ENCODE measurements around the gene SASH3. TPM values are rescaled to one million over a fixed set of nuclear protein-coding genes. Genes with fewer than 3 reads are reported as not detected.

Gene SASH3
- total RNA-seq, 1 experiment from 2014 or later, result not detected

DNA sequence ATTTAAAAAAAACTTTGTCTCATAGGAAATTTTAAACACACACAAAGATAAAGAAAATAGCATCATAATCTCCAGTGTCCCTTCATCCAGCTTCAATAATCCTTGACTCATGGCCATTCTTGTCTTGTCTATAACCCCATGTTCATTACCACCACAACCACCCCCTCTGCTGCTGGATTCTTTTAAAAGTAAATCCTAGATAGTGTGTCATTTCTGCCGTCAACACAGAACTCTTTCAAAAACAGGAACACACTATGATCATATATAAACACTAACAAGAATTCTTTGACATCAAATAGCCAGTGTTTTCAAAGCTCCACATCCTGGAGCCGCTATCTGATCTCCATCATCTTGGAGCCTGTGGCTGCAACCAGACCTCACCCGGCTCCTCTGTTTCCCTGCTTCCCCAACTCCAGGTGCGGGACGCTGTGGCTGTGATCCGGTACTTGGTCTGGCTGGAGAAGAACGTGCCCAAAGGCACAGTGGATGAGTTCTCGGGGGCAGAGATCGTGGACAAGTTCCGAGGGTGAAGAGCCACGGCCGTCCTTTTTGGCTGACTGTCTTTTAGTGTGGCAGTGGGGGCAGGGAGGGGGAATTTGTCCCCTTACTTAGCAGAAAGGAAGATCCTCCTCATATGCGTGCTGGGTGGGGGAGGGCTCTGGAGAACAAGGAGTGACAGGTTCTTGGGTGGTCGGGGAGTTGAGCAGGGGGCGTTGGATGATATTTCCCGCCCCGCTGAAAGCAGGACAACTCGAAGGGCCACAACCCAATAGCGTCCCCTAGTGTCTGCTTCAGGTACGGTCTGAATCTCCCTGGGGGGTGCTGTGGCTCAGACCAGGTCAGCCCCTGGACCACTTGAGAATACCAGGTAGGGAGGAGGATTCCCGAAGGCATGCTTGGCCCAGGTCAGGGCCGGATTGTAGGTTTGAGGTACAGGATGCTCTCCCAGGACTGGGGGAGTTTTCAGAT, 25.4 kb upstream of the SASH3 start:
- in situ Hi-C loops (cut with HindIII; ENCODE audit: low pct_unique_long_range_greater_than_20kb, low sequenced_read_pairs), result no loop called here
- no peak for DNase-seq (ENCODE audit: low read depth)

DNA sequence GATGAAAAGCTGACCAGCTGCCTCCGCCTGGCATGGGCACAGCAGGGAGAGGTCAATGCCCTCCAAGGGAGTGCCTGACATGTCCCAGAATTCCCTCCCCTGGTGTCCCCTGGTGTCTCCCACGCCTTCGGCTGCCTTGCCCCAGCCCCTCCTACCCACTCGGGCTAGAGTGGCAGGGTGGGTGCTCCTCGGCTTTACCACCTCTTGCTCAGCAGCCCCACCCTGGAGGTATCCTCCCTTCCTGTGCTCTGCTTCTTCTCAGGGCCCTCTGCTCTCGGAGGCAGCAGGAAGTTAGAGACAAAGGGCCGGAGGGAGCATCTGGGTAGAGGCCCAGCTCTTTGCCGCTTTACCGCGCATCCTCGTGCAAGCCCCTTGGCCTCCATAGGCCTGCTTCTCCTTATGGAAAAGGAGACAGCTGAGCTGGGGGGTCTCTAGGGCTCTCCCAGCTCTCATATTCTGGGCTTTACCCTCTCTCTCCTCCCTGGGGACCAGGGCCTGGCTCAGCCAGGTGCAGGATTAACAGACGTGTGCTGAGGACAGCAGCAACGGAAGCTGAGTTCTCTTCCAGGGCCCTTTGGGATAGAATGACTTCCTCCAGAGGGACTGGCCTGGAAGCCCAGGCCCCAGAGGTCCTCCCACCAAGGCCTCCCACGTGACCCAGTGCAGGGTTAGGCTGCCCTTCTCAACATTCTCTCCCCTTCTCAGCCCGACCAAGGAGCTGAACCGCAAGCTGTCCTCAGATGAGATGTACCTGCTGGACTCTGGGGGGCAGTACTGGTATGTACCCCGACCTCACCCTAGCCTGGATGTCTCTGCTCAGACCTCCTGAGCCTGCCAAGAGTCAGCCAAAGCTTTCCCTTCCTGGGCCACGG, 23.7 kb upstream of the SASH3 start:
- DNase-seq (ENCODE audit: low read depth), result no peak
- in situ Hi-C loops (cut with HindIII; ENCODE audit: low pct_unique_long_range_greater_than_20kb, low sequenced_read_pairs), result no loop called here

DNA sequence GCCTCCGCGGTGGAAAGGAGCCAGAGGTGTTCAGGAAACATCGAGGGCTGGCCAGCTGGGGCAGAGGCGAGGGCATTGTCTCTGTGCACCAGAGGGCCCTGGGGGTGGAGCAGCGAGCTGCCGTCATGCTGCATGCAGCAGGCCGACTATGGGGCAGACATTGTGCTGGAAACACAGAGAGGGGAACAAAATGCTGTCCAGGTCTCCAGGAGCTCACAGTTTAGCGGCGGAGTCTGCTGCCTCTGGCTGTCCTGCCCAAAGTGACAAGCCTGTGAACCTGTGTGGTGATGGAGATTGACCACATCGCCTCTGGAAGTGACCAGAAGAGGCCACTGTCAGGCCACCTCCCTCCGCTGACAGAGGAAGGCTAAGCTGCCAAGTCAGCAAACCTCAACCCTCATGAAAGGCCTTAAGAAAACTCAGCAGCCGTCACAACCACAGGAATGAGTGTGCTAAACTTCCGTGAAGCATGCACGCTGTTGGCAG, 20.1 kb upstream of the SASH3 start:
- in situ Hi-C loops (cut with HindIII; ENCODE audit: low pct_unique_long_range_greater_than_20kb, low sequenced_read_pairs), result no loop called here
- DNase-seq (ENCODE audit: low read depth), result peak; percentile 2

DNA sequence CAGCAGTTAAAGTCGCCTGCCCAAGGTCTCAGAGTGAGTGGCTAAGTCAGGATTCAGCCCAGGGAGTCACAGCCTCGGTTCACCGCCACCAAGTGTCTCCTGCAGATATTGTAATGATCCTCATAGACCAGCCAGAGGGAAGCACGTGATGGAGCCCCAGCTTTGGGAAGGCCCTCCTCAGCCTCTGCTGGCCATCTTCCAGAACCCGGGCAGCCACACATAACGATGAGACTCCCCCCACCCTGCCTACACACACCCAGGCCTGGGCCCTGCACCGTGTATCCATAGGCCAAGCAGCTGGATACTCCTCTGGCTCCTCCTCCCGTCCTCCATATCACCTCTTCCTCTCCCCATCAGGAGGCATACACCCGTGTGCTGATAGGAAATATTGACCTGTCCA, 19.6 kb upstream of the SASH3 start:
- no peak for DNase-seq (ENCODE audit: low read depth)
- in situ Hi-C loops (cut with HindIII; ENCODE audit: low pct_unique_long_range_greater_than_20kb, low sequenced_read_pairs), result no loop called here

DNA sequence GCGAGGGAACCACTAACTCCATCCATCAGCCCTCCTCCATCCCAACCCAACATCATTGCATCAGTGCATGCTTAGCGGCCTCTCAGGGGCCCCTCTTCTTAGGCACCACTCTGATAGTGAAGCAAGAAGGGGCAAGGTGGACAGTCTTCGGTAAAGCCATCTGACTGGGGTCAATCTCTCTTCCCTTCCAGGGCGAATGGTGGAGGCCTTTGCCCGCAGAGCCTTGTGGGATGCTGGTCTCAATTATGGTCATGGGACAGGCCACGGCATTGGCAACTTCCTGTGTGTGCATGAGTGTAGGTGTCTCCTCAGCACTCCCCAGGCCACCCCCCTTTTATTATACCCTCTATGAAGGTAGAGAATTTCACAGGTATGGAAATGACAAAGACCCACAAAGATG, 18.8 kb upstream of the SASH3 start:
- in situ Hi-C loops (cut with HindIII; ENCODE audit: low pct_unique_long_range_greater_than_20kb, low sequenced_read_pairs), result no loop called here
- DNase-seq (ENCODE audit: low read depth), result no peak

DNA sequence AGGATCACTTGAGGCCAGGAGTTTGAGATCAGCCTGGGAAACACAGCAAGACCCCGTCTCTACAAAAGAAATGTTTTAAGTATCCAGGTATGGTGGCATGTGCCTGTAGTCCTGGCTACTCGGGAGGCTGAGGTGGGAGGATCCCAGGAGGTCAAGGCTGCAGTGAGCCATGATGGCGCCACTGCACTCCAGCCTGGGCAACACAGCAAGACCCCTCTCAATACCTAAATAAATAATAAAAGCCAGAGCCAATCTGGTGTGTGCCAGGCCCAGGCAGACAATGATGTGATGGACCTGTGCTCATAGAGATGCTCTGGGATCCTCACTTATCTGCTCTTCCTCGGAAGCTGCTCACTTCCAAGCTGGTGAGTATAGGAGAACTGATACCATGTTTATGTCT, 18.2 kb upstream of the SASH3 start:
- in situ Hi-C loops (cut with HindIII; ENCODE audit: low pct_unique_long_range_greater_than_20kb, low sequenced_read_pairs), result no loop called here
- DNase-seq (ENCODE audit: low read depth), result no peak

DNA sequence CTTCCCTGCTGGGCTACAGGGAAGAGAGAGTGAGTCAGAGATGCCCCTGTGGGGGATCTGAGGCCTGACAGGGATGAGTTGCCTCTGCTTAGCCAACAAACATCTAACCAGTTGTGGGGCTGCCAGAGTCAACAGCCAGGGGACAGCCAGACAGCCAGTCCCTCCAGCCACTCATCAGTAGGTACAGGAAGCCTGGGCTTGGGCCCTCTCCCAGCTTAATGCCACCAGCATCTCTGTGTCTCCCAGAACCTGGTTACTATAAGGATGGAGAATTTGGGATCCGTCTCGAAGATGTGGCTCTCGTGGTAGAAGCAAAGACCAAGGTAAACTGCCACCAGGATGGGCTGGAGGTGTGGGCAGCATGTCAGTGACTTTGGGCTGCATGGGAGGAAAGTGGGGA, 17.3 kb upstream of the SASH3 start:
- in situ Hi-C loops (cut with HindIII; ENCODE audit: low pct_unique_long_range_greater_than_20kb, low sequenced_read_pairs), result no loop called here
- no peak for DNase-seq (ENCODE audit: low read depth)

DNA sequence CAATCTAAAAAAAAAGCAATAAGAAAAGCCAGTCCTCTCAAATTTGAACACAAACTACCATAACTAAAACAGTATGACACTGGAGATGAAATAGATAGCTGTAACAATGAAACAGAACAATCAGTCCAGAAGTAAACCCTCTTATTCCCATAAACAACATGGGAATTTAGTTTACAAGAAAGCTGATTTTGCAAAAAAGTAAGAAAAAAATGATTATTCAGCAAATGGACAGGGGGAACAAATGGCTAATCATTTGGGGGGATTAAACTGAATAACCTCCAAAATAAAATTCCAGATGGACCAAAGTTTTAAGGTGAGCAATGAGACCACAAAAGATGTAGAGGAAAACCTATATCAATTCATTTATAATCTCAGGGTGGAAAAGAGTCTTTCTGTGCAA, 16.1 kb upstream of the SASH3 start:
- in situ Hi-C loops (cut with HindIII; ENCODE audit: low pct_unique_long_range_greater_than_20kb, low sequenced_read_pairs), result no loop called here

DNA sequence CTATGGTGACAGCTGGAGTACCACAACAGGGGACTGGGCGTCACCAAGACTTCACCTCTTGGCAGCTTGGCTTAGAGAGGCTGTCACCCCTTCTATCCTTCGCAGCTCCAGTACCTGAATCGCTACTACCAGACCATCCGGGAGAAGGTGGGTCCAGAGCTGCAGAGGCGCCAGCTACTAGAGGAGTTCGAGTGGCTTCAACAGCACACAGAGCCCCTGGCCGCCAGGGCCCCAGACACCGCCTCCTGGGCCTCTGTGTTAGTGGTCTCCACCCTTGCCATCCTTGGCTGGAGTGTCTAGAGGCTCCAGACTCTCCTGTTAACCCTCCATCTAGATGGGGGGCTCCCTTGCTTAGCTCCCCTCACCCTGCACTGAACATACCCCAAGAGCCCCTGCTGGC, 11.6 kb upstream of the SASH3 start:
- in situ Hi-C loops (cut with HindIII; ENCODE audit: low pct_unique_long_range_greater_than_20kb, low sequenced_read_pairs), result no loop called here
- DNase-seq (ENCODE audit: low read depth), result no peak

More for the DNA sequence above, 16.1 kb upstream of the SASH3 start:
- no peak for DNase-seq (ENCODE audit: low read depth)

DNA sequence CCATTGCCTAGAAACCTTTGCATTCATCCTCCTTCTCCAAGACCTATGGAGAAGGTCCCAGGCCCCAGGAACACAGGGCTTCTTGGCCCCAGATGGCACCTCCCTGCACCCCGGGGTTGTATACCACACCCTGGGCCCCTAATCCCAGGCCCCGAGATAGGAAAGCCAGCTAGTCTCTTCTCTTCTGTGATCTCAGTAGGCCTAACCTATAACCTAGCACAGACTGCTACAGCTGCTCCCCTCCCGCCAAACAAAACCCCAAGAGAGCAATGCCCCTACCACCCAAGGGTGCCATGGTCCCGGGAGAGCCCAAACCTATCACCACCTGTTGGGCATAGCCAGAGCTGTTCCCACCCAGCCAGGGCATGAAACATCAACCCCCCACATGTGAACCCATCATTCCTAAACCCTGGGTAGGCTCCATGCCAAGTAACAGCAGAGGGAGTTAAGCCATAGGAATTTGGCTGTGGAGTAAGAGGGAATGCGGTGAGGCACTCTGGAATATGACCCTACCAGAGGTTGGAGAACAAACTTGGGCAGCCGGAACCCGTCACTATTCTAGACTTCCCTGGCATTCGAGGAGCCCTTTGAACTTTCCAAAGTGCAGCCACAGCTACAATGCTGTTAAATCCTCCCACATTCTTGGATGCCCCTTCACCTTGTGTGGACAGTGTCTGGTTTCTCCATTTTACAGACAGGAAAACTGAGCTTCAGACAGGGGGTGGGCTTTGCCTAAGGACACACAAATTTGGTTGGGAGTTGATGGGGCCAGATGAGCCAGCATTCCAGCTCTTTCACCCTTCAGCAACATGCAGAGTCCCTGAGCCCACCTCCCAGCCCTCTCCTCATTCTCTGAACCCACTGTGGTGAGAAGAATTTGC, 10.9 kb upstream of the SASH3 start:
- no peak for DNase-seq (ENCODE audit: low read depth)
- in situ Hi-C loops (cut with HindIII; ENCODE audit: low pct_unique_long_range_greater_than_20kb, low sequenced_read_pairs), result no loop called here

DNA sequence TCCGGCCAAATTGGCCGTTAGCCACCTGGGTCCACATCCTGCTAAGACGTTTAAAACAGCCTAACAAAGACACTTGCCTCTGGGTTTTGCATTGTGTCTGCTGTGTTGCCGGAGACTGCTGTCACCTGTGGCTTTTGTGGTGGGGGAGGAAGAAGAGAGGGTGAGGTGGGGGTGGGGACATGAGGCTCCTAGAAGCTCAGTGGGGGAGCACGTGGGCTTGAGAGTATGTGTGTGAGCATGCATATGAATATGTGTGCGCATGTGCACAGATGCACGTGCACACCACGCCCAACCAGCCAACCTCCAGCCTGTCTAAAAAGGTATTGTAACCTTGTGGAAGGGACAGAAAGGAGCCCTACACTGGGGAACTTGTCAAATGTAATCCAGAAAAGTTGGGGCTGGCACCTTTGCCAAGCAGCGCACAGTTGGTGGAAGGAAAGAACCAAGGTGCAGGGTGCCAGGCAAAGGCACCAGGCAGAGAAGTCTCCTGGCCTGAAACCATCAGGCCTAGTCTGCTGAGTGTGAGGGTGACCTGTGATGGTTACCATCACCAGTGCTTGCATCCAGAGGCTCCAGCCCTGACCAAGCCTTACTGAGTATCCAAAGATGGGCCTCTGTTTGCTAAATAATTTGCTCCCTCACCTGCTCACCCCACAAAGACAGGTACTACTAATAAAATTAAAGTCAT, 10.1 kb upstream of the SASH3 start:
- DNase-seq (ENCODE audit: low read depth), result no peak
- in situ Hi-C loops (cut with HindIII; ENCODE audit: low pct_unique_long_range_greater_than_20kb, low sequenced_read_pairs), result no loop called here

DNA sequence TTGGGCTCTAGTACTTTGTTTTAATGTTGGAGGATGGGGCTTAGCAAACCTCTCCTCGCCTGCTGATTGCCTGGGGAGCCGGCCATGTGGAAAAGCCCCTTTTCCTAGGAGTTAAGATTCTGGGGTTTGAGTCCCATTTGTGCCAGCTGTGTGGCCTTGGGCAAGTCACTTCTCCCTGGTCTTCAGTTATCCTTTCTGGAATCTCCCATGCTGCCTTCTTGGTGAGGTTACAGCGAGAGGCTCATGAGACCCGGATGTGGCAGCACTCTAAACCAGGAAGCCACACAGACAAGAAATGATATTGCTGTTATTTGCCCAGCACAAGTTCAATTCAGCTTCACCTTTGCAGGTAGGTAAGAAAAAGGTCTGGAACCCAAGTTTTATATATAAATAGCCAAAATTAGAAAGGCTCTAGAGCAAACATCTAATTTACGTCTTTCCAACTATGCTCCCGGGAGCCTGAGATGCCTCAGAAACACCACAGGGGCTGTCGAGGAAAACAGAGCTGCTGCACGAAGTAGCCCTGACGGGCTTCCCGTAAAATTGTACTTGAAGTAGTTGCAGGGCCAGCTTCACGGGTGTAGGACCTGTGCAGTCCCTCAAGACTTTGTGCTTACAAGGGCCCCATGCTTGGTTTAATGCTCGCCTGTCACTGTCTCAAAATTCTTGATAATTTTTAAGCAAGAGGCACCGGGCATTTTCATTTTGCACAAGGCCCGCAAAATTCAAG, 8.3 kb upstream of the SASH3 start:
- in situ Hi-C loops (cut with HindIII; ENCODE audit: low pct_unique_long_range_greater_than_20kb, low sequenced_read_pairs), result no loop called here
- no peak for DNase-seq (ENCODE audit: low read depth)

DNA sequence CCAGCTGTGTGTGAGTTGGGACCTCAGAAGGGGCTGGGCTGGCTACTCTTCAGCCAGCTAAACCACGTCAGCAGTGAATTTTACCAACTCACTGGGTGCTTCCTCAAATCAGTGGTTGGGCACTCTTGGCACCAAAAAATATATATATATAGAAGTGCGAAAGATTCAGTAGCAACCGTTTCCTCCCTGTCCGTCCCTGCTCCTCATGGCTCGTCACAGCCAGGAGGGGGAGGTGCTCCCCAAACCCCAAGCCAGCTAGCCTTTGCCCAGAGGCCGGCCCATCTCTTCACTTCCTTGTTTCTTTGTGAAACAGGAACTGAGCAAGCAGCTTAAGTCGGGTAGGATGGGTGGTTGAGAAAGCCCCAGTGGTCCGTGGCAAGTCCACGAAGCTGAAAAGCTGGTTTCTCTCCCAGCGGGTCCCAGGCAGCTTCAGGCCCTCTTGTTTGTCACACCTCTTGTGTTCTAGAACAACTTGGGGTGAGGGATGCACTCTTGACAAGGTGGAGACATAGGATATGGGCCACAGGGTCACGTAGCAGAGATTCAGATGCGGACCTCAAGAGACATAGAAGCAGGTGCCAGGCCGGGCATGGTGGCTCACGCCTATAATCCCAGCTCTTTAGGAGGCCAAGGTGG, 6.8 kb upstream of the SASH3 start:
- no peak for DNase-seq (ENCODE audit: low read depth)
- in situ Hi-C loops (cut with HindIII; ENCODE audit: low pct_unique_long_range_greater_than_20kb, low sequenced_read_pairs), result no loop called here

DNA sequence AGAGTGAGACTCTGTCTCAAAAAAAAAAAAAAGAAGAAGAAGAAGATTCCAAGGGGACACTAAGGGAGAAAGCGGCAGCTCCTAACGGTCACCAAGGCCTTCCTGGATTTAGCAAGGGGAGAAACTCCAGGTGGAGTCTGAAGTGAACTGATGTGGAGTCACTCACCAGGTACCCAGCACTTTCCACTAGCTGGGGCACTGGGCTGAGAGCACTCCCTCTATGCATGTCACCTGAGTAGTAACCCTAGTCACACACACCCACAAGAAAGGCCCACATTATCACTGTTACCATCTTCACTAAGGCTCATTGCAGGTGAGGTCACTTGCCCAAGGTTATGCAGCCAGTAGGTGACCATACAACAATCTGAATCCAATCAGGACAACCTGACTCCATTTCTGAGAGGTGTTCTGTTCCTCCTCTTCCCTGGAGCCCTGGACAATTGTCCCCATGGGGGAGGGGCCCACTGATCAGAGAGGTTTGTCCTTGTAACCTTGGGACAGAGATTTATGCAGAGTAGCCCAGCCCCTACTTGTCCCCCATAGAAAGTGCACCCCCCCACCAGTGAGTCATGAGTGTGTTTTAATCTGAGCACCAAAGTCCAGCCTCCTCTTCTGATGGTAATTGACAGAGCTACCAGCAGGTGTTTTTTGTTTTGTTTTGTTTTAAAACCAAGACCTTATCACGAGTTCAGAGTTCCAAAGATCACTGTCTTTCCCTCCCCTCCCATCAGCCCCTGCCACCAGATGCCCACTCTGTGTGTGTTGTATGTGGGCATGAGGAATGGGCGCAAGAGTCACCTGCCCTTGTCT, 5.9 kb upstream of the SASH3 start:
- DNase-seq (ENCODE audit: low read depth), result no peak
- in situ Hi-C loops (cut with HindIII; ENCODE audit: low pct_unique_long_range_greater_than_20kb, low sequenced_read_pairs), result no loop called here

DNA sequence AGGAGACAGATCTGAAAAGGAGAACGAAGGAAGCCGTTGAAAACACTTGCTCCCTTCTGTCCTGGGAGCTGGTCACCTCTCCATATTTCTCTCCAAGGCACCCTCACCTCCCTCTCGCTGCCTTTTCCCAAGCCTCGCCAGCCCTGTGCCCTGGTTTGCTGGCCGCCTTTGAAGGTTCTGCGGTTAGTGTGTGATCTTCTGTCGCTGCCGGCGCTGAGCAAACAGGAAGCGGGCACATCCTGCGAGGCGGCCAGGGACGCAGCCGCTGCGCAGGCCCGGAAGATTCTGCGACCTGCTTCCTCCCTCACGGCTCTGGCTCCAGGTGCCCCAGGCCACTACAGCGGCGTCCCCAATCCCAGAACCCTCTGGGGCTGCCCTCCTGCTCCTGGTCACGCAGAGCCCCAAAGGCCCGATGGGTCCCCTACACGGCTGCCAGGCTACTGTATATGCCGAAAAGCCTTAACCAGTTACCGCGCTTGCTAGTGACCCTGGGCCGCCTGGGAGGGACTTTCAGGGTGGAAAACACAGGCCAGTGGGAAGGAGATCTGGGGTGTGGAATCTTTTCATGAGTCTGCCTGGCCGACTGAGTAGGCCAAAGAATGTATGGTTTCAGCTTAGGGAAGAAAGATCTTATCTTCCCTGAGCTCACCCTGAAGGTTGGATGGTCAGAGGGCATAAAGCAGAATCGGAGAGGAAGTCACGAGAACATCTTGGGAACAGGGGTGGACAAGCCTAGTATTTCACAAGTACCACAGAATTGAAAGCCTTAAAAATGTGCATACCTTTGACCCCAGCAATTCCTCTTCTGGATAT, 2.3 kb upstream of the SASH3 start:
- DNase-seq (ENCODE audit: low read depth), result no peak
- in situ Hi-C loops (cut with HindIII; ENCODE audit: low pct_unique_long_range_greater_than_20kb, low sequenced_read_pairs), result no loop called here
